Ovary (tissue), 9 donors: ENCODE measurements around the gene LCE3E. TPM values are rescaled to one million over a fixed set of nuclear protein-coding genes. Genes with fewer than 3 reads are reported as not detected.

Experiments
- DNase-seq, 5 donors: peaks; one replicate each; pipeline ENCODE4 v3.0.0-alpha.2; 2019 to 2020
- H3K27ac ChIP-seq, 2 donors: fragments of 200-600 bp; one replicate each; pipeline versions ENCODE4 v1.5.1 to v1.8.0; 2019 to 2022
- H3K27me3 ChIP-seq: fragments of 200-600 bp; one replicate; pipeline ENCODE4 v1.8.0; 2022
- H3K36me3 ChIP-seq: fragments of 200-600 bp; sonication (generic); one replicate; pipeline ENCODE4 v1.5.1; 2019
- H3K4me1 ChIP-seq: one replicate; pipeline ENCODE4 v1.8.1; 2013; ENCODE audit warnings: mild to moderate bottlenecking, moderate library complexity; ENCODE audit not compliant: insufficient read depth
- H3K4me3 ChIP-seq: fragments of 200-600 bp; sonication (generic); one replicate; pipeline ENCODE4 v1.5.1; 2017
- H3K9me3 ChIP-seq, 2 donors: fragments of 200-600 bp in 1 of 2; sonication (generic) in 1 of 2; one replicate each; pipeline versions ENCODE4 v1.5.1 to v1.8.1; 2013 to 2019; ENCODE audit warnings: mild to moderate bottlenecking in 1 of 2, moderate library complexity in 1 of 2
- EP300 ChIP-seq: sonication (generic); formaldehyde crosslinking; IDR thresholded peaks from one replicate; pipeline ENCODE4 v1.6.1; 2017; ENCODE audit warnings: antibody characterized with exemption
- POLR2A ChIP-seq: fragments of 450-650 bp; IDR thresholded peaks from one replicate; pipeline ENCODE4 v1.6.1; 2017; ENCODE audit warnings: antibody characterized with exemption, mild to moderate bottlenecking, moderate library complexity
- WGBS, 3 donors: extraction: QIAGEN DNeasy Blood & Tissue Kit in 1 of 3; methylation state at CpG; one replicate each; pipeline versions ENCODE4 v1.1.5 to v1.1.7; 2013 to 2017; 5-methylcytosine and 5-hydroxymethylcytosine counted together
- intact Hi-C, 4 donors: fragments of 100-400 bp; cut with DNase I; formaldehyde crosslinking; loops; one replicate each; pipeline versions ENCODE4 v1.11.0 to v1.15.1; 2022 to 2023
- polyA plus RNA-seq, 2 donors: library from polyadenylated mRNA; stranded (reverse); fragments of 200-250 nt in 1 of 2; fragments of 350-450 nt in 1 of 2; fragmentation: Illumina TruSeq in 1 of 2; extraction: RNeasy Lipid Tissue Mini Kit (QIAGEN cat#74804) in 1 of 2; gene quantifications; one replicate each; pipeline ENCODE4 v1.2.3, GENCODE V29; 2013 to 2014
- small RNA-seq: library from RNA; depleted of rRNA; stranded (forward); fragments of <200 nt; gene quantifications from one replicate; pipeline ENCODE3, GENCODE V24; 2016
- total RNA-seq, 7 donors: library from RNA; depleted of rRNA in 2 of 7; stranded (reverse); fragments of >200 nt in 2 of 7; fragmentation: NEBNext Ultra II Directional in 3 of 7; extraction: Animal tissue kit (Norgen Biotek cat#: 25700) in 3 of 7; gene quantifications; one replicate each; pipeline versions ENCODE4 v1.1.0 to v1.2.4, GENCODE V29; 2016 to 2023
- TF ChIP-seq, protein P1 (sequence below), 3 donors: fragments of 450-650 bp in 2 of 3; fragments of 200-600 bp in 1 of 3; IDR thresholded peaks; one replicate each; pipeline versions ENCODE4 v1.5.1 to v1.8.0; 2016 to 2022; ENCODE audit warnings: antibody characterized with exemption in 3 of 3, mild to moderate bottlenecking in 1 of 3
- donor health status: DM: no; HTN: no; CAD: no; lungs with moderate emphysema.
- donor health status: DM: no; HTN: no; CAD: no.
- donor health status: Bipolar disorder and iron deficiency.
- donor health status: DM: yes; HTN: yes; CAD: no.
- donor health status: DM: no; HTN: no; CAD: no.
- donor health status: DM: yes; HTN: yes; CAD: no.

The LCE3E gene
- total and polyA plus RNA-seq, 9 donors, result not detected

DNA sequence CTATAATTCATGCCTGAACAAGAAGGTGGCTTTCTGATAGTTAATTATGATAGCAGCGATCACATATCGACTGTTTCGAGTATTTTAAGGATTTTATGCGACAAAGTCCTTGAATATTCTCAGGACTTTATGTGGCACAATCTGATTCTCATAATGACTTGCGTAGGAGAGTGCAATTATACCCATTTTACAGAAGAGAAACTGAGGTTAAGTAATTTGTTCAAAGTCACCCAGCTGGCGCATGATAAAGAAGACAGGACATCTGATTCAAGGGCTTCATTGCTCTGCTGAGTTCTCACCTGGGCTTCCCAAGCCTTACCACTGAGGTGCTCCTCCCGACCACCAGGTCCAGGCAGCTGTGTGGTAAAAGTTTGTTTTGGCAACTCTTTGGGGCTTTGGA is 50.5 kb downstream of the LCE3E start:
- Histone ChIP-seq H3K27me3 (no peaks in the 10 kb centered on the region), H3K36me3 (no peaks in the 10 kb centered on the region), H3K27ac (no peak overlapping the region), H3K9me3 (no peaks in the 10 kb centered on the region), H3K4me3 (no peak overlapping the region), H3K4me1 (no peaks in the 10 kb centered on the region)
- 63 to 73% (median 72%) methylated on average over 7 of the region's 7 CpGs for WGBS, 3 donors
- intact Hi-C loops, result no loop called here
- TF ChIP-seq POLR2A, result no peak
- TF ChIP-seq, protein P1, sequence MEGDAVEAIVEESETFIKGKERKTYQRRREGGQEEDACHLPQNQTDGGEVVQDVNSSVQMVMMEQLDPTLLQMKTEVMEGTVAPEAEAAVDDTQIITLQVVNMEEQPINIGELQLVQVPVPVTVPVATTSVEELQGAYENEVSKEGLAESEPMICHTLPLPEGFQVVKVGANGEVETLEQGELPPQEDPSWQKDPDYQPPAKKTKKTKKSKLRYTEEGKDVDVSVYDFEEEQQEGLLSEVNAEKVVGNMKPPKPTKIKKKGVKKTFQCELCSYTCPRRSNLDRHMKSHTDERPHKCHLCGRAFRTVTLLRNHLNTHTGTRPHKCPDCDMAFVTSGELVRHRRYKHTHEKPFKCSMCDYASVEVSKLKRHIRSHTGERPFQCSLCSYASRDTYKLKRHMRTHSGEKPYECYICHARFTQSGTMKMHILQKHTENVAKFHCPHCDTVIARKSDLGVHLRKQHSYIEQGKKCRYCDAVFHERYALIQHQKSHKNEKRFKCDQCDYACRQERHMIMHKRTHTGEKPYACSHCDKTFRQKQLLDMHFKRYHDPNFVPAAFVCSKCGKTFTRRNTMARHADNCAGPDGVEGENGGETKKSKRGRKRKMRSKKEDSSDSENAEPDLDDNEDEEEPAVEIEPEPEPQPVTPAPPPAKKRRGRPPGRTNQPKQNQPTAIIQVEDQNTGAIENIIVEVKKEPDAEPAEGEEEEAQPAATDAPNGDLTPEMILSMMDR (IDR thresholded peaks at IDR 0.05), result no peak
- no peak for TF ChIP-seq EP300
- no peak for DNase-seq

Small RNA genes lying within 50 kb of the gene (small RNA-seq; reads per million reads assigned to genes)
- gene LCE3B, result not detected

Other genes starting within 250 kb of the LCE3E start
- gene FLG, start 241.5 kb downstream of the LCE3E start, total RNA-seq, result not detected
- gene FLG, start 241.5 kb downstream of the LCE3E start, polyA plus RNA-seq, result under 1 TPM in 1 of 2 donors, not detected in 1; 0.01 TPM
- not detected for gene FLG2, start 206.8 kb downstream of the LCE3E start, total RNA-seq
- gene FLG2, start 206.8 kb downstream of the LCE3E start, polyA plus RNA-seq, result not detected
- under 1 TPM in 1 of 7 donors, not detected in 6; 0.46 TPM for gene CRNN, start 152.5 kb downstream of the LCE3E start, total RNA-seq
- gene CRNN, start 152.5 kb downstream of the LCE3E start, polyA plus RNA-seq, result not detected
- not detected for gene LCE5A, start 56.0 kb downstream of the LCE3E start, total RNA-seq
- gene LCE5A, start 56.0 kb downstream of the LCE3E start, polyA plus RNA-seq, result not detected
- gene CRCT1, start 52.3 kb downstream of the LCE3E start, total RNA-seq, result not detected
- not detected for gene CRCT1, start 52.3 kb downstream of the LCE3E start, polyA plus RNA-seq
- gene LCE3D, start 13.7 kb upstream of the LCE3E start, total RNA-seq, result not detected
- not detected for gene LCE3D, start 13.7 kb upstream of the LCE3E start, polyA plus RNA-seq
- not detected for gene LCE3C, start 33.5 kb upstream of the LCE3E start, total RNA-seq
- not detected for gene LCE3C, start 33.5 kb upstream of the LCE3E start, polyA plus RNA-seq
- not detected for gene LCE3B, start 47.0 kb upstream of the LCE3E start, total RNA-seq
- gene LCE3B, start 47.0 kb upstream of the LCE3E start, polyA plus RNA-seq, result not detected
- not detected for gene LCE3A, start 56.3 kb upstream of the LCE3E start, total RNA-seq
- gene LCE3A, start 56.3 kb upstream of the LCE3E start, polyA plus RNA-seq, result not detected
- gene LCE2D, start 96.6 kb upstream of the LCE3E start, total RNA-seq, result not detected
- not detected for gene LCE2D, start 96.6 kb upstream of the LCE3E start, polyA plus RNA-seq
- not detected for gene LCE2C, start 108.5 kb upstream of the LCE3E start, total RNA-seq
- not detected for gene LCE2C, start 108.5 kb upstream of the LCE3E start, polyA plus RNA-seq
- gene LCE2B, start 119.3 kb upstream of the LCE3E start, total RNA-seq, result not detected
- gene LCE2B, start 119.3 kb upstream of the LCE3E start, polyA plus RNA-seq, result not detected
- gene LCE2A, start 131.6 kb upstream of the LCE3E start, total RNA-seq, result not detected
- gene LCE2A, start 131.6 kb upstream of the LCE3E start, polyA plus RNA-seq, result not detected
- not detected for gene LCE4A, start 141.4 kb upstream of the LCE3E start, total RNA-seq
- gene LCE4A, start 141.4 kb upstream of the LCE3E start, polyA plus RNA-seq, result not detected
- gene KPRP, start 191.2 kb upstream of the LCE3E start, total RNA-seq, result not detected
- gene KPRP, start 191.2 kb upstream of the LCE3E start, polyA plus RNA-seq, result not detected
- gene LCE1F, start 208.4 kb upstream of the LCE3E start, total RNA-seq, result not detected
- gene LCE1F, start 208.4 kb upstream of the LCE3E start, polyA plus RNA-seq, result not detected
- not detected for gene LCE1E, start 219.5 kb upstream of the LCE3E start, total RNA-seq
- gene LCE1E, start 219.5 kb upstream of the LCE3E start, polyA plus RNA-seq, result not detected
- gene LCE1D, start 229.9 kb upstream of the LCE3E start, total RNA-seq, result not detected
- gene LCE1D, start 229.9 kb upstream of the LCE3E start, polyA plus RNA-seq, result not detected
- gene LCE1C, start 239.9 kb upstream of the LCE3E start, total RNA-seq, result not detected
- gene LCE1C, start 239.9 kb upstream of the LCE3E start, polyA plus RNA-seq, result not detected
- gene LCE1B, start 245.2 kb upstream of the LCE3E start, total RNA-seq, result not detected
- not detected for gene LCE1B, start 245.2 kb upstream of the LCE3E start, polyA plus RNA-seq